NB4 (cell line): ENCODE data around the gene ACOX2.
A peak's percentile ranks its signal among the peaks of the same experiment; 100 is the strongest.

Experiments used
- DNase-seq: peaks from one replicate; pipeline ENCODE4 v3.0.0; 2010; ENCODE audit warnings: low read depth
- H3K4me3 ChIP-seq: one replicate; pipeline ENCODE4 v1.5.1; 2011; ENCODE audit warnings: mild to moderate bottlenecking, low read depth, low read length, moderate library complexity
- CTCF ChIP-seq: IDR thresholded peaks from one replicate; pipeline ENCODE4 v1.5.1; 2012; ENCODE audit warnings: low read depth, low read length
- MAX ChIP-seq: IDR thresholded peaks from 2 replicates; pipeline ENCODE4 v1.6.1; 2011; ENCODE audit warnings: low read depth, low read length
- MYC ChIP-seq: IDR thresholded peaks from 2 replicates; pipeline ENCODE4 v1.6.1; 2011; ENCODE audit warnings: low read depth, low read length
- POLR2A ChIP-seq: IDR thresholded peaks from 2 replicates; pipeline ENCODE4 v1.6.1; 2011; ENCODE audit warnings: mild to moderate bottlenecking; ENCODE audit not compliant: insufficient read length; ENCODE audit errors: extremely low read depth

The ACOX2 gene

GRCh38 chr3:58535531-58536500 is 1.2 kb downstream of the ACOX2 start:
- DNase-seq: peak; percentile 85
- no peak overlapping the region for H3K4me3 ChIP-seq
- peak; percentile 60; the same call in 1 of the 2 replicates for TF ChIP-seq MYC
- peak; percentile 62 for TF ChIP-seq MAX
- no peak for TF ChIP-seq CTCF
- no peak for TF ChIP-seq POLR2A

- DNase-seq: no peak
- no peak overlapping the region for H3K4me3 ChIP-seq
- TF ChIP-seq MAX (no peak), CTCF (no peak), MYC (no peak), POLR2A (no peak)
Observed at GRCh38 chr3:58534592-58535494, 2.1 kb downstream of the ACOX2 start.

GRCh38 chr3:58532794-58533220 is 4.2 kb downstream of the ACOX2 start:
- TF ChIP-seq POLR2A: no peak
- peak; percentile 83 for TF ChIP-seq CTCF
- peak; percentile 57; the same call in 1 of the 2 replicates for TF ChIP-seq MAX
- 0 out of 2 replicates have a peak, but pooled peaks have one; percentile 38 for TF ChIP-seq MYC
- DNase-seq: peak; percentile 81
- H3K4me3 ChIP-seq: no peak overlapping the region

- peak; percentile 42 for DNase-seq
- no peak overlapping the region for H3K4me3 ChIP-seq
- TF ChIP-seq CTCF (peak; percentile 20), MYC (no peak)
Observed at GRCh38 chr3:58531956-58532355, 5.0 kb downstream of the ACOX2 start.

- no peak overlapping the region for H3K4me3 ChIP-seq
- no peak for DNase-seq
- TF ChIP-seq MAX (no peak), POLR2A (no peak), MYC (no peak), CTCF (no peak)
Observed at GRCh38 chr3:58531555-58531954, 5.4 kb downstream of the ACOX2 start.
